SU-DHL-6 (cell line): Measurements from ENCODE around the gene CCK.

Source experiments
- EZH2phosphoT487 ChIP-seq: fragments of 200-600 bp; sonication (generic), shearing (Covaris generic); conservative IDR thresholded peaks from 2 replicates; pipeline ENCODE4 v1.6.1; 2018; ENCODE audit warnings: mild to moderate bottlenecking, antibody characterized with exemption, low read length, moderate library complexity, mixed read lengths
- TF ChIP-seq, protein P1 (sequence below): fragments of 200-600 bp; sonication (generic); IDR thresholded peaks from one replicate; pipeline ENCODE4 v1.5.1; 2017; ENCODE audit warnings: antibody characterized with exemption, mild to moderate bottlenecking, low read length, moderate library complexity; ENCODE audit not compliant: insufficient read depth, poor library complexity, severe bottlenecking

DNA sequence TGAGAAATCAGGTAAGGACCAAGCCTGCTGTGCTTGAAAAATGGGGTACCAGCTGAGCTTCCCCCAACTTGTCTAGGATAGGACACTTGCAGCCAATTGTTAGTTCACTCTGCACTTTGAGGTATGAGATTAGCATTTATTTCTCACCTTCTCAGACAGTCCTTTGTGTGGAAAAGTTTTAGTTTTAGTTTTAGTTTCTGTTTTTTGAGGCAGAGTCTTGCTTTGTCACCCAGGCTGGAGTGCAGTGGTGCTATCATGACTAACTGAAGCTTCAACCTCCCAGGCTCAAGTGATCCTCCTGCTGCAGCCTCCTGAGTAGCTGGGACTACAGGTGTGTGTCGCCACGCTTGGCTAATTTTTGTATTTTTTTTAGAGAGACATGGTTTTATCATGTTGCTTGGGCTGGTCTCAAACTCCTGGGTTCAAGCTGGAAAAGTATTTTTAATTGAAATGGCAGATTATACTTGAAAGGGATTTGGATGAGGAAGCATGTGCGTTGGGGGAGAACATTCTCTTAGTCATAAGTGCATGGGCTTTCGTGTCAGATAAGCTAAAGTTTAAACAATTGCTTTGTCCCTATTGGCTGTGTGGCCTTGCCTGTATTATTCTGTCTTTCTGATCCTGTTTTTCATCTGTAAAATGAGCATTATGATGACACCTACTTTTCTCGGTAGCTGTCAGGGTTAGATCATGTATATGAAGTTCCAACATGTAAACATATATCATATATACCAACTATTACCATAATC, 25.2 kb upstream of the CCK start:
- no peak for TF ChIP-seq EZH2phosphoT487
- TF ChIP-seq, protein P1, sequence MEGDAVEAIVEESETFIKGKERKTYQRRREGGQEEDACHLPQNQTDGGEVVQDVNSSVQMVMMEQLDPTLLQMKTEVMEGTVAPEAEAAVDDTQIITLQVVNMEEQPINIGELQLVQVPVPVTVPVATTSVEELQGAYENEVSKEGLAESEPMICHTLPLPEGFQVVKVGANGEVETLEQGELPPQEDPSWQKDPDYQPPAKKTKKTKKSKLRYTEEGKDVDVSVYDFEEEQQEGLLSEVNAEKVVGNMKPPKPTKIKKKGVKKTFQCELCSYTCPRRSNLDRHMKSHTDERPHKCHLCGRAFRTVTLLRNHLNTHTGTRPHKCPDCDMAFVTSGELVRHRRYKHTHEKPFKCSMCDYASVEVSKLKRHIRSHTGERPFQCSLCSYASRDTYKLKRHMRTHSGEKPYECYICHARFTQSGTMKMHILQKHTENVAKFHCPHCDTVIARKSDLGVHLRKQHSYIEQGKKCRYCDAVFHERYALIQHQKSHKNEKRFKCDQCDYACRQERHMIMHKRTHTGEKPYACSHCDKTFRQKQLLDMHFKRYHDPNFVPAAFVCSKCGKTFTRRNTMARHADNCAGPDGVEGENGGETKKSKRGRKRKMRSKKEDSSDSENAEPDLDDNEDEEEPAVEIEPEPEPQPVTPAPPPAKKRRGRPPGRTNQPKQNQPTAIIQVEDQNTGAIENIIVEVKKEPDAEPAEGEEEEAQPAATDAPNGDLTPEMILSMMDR: no peak
